ENCODE measurements around the gene ANGPTL8. TPM values are rescaled to one million over a fixed set of nuclear protein-coding genes. Genes with fewer than 3 reads are reported as not detected.

The ANGPTL8 gene
- total RNA-seq, 2 experiments from 2014 or later = not detected

- no peak for TF ChIP-seq CTCF (IDR thresholded peaks at IDR 0.05)
- Mint-ChIP-seq H3K9me3 (peaks cover 16% of the 10 kb centered on the region), H3K36me3 (ENCODE audit: low read depth) (no peaks in the 10 kb centered on the region), H3K4me1 (ENCODE audit: low read depth) (no peaks in the 10 kb centered on the region), H3K4me3 (no peak overlapping the region), H3K27me3 (no peaks in the 10 kb centered on the region), H3K27ac (no peak overlapping the region)
- Histone ChIP-seq H3K4me1 (ENCODE audit: insufficient read depth, low read length) (no peaks in the 10 kb centered on the region), H3K27ac (ENCODE audit: low read depth in 1 of 2, low read length in 2 of 2) (no peak overlapping the region), H3K4me3 (ENCODE audit: low read length) (no peak overlapping the region), H3K9me3 (ENCODE audit: control insufficient read depth in 1 of 2, insufficient read depth in 1 of 2, low read length in 2 of 2) (peaks cover 10 to 19% of the 10 kb centered on the region in 2 experiments), H3K27me3 (ENCODE audit: control insufficient read depth in 1 of 2, insufficient read depth in 2 of 2, low read length in 2 of 2) (no peaks in the 10 kb centered on the region), H3K36me3 (ENCODE audit: insufficient read depth, low read length) (no peaks in the 10 kb centered on the region)
- DNase-seq (no peak), ATAC-seq (ENCODE audit: poor library complexity) (no peak)
- CTCF ChIA-PET = no interaction called here
- intact Hi-C loops (cut with DNase I, micrococcal nuclease) = no loop called here
- POLR2A ChIA-PET = no interaction called here
Observed at GRCh38 chr19:11224429-11224828, 15.0 kb upstream of the ANGPTL8 start.

GRCh38 chr19:11225172-11225571 lies 14.2 kb upstream of the ANGPTL8 start:
- Mint-ChIP-seq H3K4me3 (no peak overlapping the region), H3K4me1 (ENCODE audit: low read depth) (no peaks in the 10 kb centered on the region), H3K27me3 (no peaks in the 10 kb centered on the region), H3K9me3 (peaks cover 16% of the 10 kb centered on the region), H3K27ac (no peak overlapping the region), H3K36me3 (ENCODE audit: low read depth) (no peaks in the 10 kb centered on the region)
- Histone ChIP-seq H3K27ac (ENCODE audit: low read depth in 1 of 2, low read length in 2 of 2) (no peak overlapping the region), H3K9me3 (ENCODE audit: control insufficient read depth in 1 of 2, insufficient read depth in 1 of 2, low read length in 2 of 2) (peaks cover 10 to 19% of the 10 kb centered on the region in 2 experiments), H3K4me1 (ENCODE audit: insufficient read depth, low read length) (no peaks in the 10 kb centered on the region), H3K36me3 (ENCODE audit: insufficient read depth, low read length) (no peaks in the 10 kb centered on the region), H3K27me3 (ENCODE audit: control insufficient read depth in 1 of 2, insufficient read depth in 2 of 2, low read length in 2 of 2) (no peaks in the 10 kb centered on the region), H3K4me3 (ENCODE audit: low read length) (no peak overlapping the region)
- POLR2A ChIA-PET = no interaction called here
- CTCF ChIA-PET = no interaction called here
- ATAC-seq (ENCODE audit: poor library complexity) = no peak
- DNase-seq = no peak
- TF ChIP-seq CTCF (IDR thresholded peaks at IDR 0.05) = no peak
- intact Hi-C loops (cut with DNase I, micrococcal nuclease) = no loop called here

GRCh38 chr19:11225815-11226214 lies 13.6 kb upstream of the ANGPTL8 start:
- peaks cover 12% of the 10 kb centered on the region for H3K9me3 Mint-ChIP-seq
- H3K27ac Mint-ChIP-seq = no peak overlapping the region
- H3K9me3 ChIP-seq (ENCODE audit: control insufficient read depth in 1 of 2, insufficient read depth in 1 of 2, low read length in 2 of 2) = peaks cover 10 to 16% of the 10 kb centered on the region in 2 experiments
- DNase-seq = no peak
- CTCF ChIA-PET = no interaction called here
- H3K4me1 ChIP-seq (ENCODE audit: insufficient read depth, low read length) = no peaks in the 10 kb centered on the region
- POLR2A ChIA-PET = no interaction called here
- no peaks in the 10 kb centered on the region for H3K36me3 ChIP-seq (ENCODE audit: insufficient read depth, low read length)
- no peak for TF ChIP-seq CTCF (IDR thresholded peaks at IDR 0.05)
- no peak for ATAC-seq (ENCODE audit: poor library complexity)
- no peak overlapping the region for H3K4me3 Mint-ChIP-seq
- intact Hi-C loops (cut with DNase I, micrococcal nuclease) = no loop called here
- no peaks in the 10 kb centered on the region for H3K27me3 Mint-ChIP-seq
- no peak overlapping the region for H3K4me3 ChIP-seq (ENCODE audit: low read length)
- H3K4me1 Mint-ChIP-seq (ENCODE audit: low read depth) = no peaks in the 10 kb centered on the region
- no peaks in the 10 kb centered on the region for H3K36me3 Mint-ChIP-seq (ENCODE audit: low read depth)
- H3K27me3 ChIP-seq (ENCODE audit: control insufficient read depth in 1 of 2, insufficient read depth in 2 of 2, low read length in 2 of 2) = no peaks in the 10 kb centered on the region
- no peak overlapping the region for H3K27ac ChIP-seq (ENCODE audit: low read depth in 1 of 2, low read length in 2 of 2)

Measured in CD4-positive, alpha-beta T cell (primary cell).